SK-N-SH (cell line): ENCODE results near the gene ARHGEF17.

Experiments
- CTCF ChIP-seq: fragments of 200-600 bp; sonication (generic); IDR thresholded peaks from 2 replicates; pipeline ENCODE4 v1.6.1; 2017; ENCODE audit warnings: antibody characterized with exemption, mild to moderate bottlenecking, moderate library complexity
- ELF1 ChIP-seq: IDR thresholded peaks from 2 replicates; pipeline ENCODE4 v1.4.0; 2012
- EP300 ChIP-seq, 2 experiments: IDR thresholded peaks; 2 replicates each; pipeline versions ENCODE4 v1.4.0 to v1.6.1; 2012; ENCODE audit warnings: borderline replicate concordance in 1 of 2, low read depth in 1 of 2, low read length in 1 of 2
- GABPA ChIP-seq: IDR thresholded peaks from 2 replicates; pipeline ENCODE4 v1.4.0; 2012; ENCODE audit warnings: low read depth, mild to moderate bottlenecking
- GATA2 ChIP-seq: sonication (generic); formaldehyde crosslinking; IDR thresholded peaks from 2 replicates; pipeline ENCODE4 v1.5.0; 2020; ENCODE audit warnings: mild to moderate bottlenecking, missing genetic modification reagents
- POLR2AphosphoS5 ChIP-seq: IDR thresholded peaks from 2 replicates; pipeline ENCODE4 v1.6.1; 2012; ENCODE audit warnings: low read depth, low read length
- RCOR1 ChIP-seq: fragments of 150-350 bp; IDR thresholded peaks from 2 replicates; pipeline ENCODE4 v1.6.1; 2017; ENCODE audit warnings: antibody characterized with exemption, low read length
- TEAD4 ChIP-seq: IDR thresholded peaks from 2 replicates; pipeline ENCODE4 v1.4.0; 2012; ENCODE audit warnings: mild to moderate bottlenecking, borderline replicate concordance; ENCODE audit not compliant: insufficient read depth
- ZBTB33 ChIP-seq: IDR thresholded peaks from 2 replicates; pipeline ENCODE4 v1.4.0; 2012; ENCODE audit warnings: low read depth, borderline replicate concordance
- TF ChIP-seq, protein P1 (sequence below): IDR thresholded peaks from 2 replicates; pipeline ENCODE4 v1.4.0; 2012; ENCODE audit warnings: low read depth
- TF ChIP-seq, protein P2 (sequence below): fragments of 150-350 bp; IDR thresholded peaks from 2 replicates; pipeline ENCODE4 v1.6.1; 2017; ENCODE audit warnings: antibody characterized with exemption, low read length, low read depth, borderline replicate concordance
- TF ChIP-seq, protein P3 (sequence below): IDR thresholded peaks from 2 replicates; pipeline ENCODE4 v1.6.1; 2012; ENCODE audit warnings: mild to moderate bottlenecking, low read depth, low read length, moderate library complexity
- TF ChIP-seq, protein P4 (sequence below): IDR thresholded peaks from 2 replicates; pipeline ENCODE4 v1.4.0; 2012; ENCODE audit warnings: low read depth, borderline replicate concordance

DNA sequence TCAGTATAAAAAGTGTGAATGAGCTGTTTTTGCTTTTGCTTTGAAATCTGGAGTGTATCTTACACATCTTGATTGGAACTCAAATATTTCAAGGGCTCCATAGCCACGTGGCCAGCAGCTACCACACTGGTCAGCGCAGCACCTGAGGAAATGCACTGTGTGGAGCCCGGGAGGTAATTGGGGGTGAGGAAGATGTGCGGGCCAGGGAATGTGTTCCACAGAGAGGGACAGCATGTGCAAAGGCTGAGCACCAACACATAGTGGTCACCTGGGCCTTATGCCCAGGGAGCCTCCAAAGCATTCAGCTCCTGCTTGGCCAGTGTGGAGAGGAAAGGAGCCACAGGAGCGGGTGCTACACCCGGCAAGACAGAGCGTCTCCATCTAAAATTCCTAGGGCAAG is 88.9 kb downstream of the ARHGEF17 start:
- no peak for TF ChIP-seq CTCF
- no peak for TF ChIP-seq ELF1
- no peak for TF ChIP-seq POLR2AphosphoS5
- no peak for TF ChIP-seq RCOR1
- TF ChIP-seq TEAD4, result no peak
- TF ChIP-seq, protein P1, sequence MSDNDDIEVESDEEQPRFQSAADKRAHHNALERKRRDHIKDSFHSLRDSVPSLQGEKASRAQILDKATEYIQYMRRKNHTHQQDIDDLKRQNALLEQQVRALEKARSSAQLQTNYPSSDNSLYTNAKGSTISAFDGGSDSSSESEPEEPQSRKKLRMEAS, result no peak
- TF ChIP-seq, protein P2, sequence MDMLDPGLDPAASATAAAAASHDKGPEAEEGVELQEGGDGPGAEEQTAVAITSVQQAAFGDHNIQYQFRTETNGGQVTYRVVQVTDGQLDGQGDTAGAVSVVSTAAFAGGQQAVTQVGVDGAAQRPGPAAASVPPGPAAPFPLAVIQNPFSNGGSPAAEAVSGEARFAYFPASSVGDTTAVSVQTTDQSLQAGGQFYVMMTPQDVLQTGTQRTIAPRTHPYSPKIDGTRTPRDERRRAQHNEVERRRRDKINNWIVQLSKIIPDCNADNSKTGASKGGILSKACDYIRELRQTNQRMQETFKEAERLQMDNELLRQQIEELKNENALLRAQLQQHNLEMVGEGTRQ, result no peak
- TF ChIP-seq, protein P3, sequence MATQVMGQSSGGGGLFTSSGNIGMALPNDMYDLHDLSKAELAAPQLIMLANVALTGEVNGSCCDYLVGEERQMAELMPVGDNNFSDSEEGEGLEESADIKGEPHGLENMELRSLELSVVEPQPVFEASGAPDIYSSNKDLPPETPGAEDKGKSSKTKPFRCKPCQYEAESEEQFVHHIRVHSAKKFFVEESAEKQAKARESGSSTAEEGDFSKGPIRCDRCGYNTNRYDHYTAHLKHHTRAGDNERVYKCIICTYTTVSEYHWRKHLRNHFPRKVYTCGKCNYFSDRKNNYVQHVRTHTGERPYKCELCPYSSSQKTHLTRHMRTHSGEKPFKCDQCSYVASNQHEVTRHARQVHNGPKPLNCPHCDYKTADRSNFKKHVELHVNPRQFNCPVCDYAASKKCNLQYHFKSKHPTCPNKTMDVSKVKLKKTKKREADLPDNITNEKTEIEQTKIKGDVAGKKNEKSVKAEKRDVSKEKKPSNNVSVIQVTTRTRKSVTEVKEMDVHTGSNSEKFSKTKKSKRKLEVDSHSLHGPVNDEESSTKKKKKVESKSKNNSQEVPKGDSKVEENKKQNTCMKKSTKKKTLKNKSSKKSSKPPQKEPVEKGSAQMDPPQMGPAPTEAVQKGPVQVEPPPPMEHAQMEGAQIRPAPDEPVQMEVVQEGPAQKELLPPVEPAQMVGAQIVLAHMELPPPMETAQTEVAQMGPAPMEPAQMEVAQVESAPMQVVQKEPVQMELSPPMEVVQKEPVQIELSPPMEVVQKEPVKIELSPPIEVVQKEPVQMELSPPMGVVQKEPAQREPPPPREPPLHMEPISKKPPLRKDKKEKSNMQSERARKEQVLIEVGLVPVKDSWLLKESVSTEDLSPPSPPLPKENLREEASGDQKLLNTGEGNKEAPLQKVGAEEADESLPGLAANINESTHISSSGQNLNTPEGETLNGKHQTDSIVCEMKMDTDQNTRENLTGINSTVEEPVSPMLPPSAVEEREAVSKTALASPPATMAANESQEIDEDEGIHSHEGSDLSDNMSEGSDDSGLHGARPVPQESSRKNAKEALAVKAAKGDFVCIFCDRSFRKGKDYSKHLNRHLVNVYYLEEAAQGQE, result no peak
- TF ChIP-seq ZBTB33, result no peak
- no peak for TF ChIP-seq GATA2 (CRISPR knock-in tag)
- TF ChIP-seq EP300 (IDR thresholded peaks at IDR 0.05; ENCODE audit: borderline replicate concordance in 1 of 2, low read depth in 1 of 2, low read length in 1 of 2), result no peak
- TF ChIP-seq GABPA, result no peak
- TF ChIP-seq, protein P4, sequence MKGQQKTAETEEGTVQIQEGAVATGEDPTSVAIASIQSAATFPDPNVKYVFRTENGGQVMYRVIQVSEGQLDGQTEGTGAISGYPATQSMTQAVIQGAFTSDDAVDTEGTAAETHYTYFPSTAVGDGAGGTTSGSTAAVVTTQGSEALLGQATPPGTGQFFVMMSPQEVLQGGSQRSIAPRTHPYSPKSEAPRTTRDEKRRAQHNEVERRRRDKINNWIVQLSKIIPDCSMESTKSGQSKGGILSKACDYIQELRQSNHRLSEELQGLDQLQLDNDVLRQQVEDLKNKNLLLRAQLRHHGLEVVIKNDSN, result no peak
